Neuronal stem cell (in vitro differentiated cells): ENCODE results near the gene RPS6KA5.

Source experiments
- DNase-seq: peaks from one replicate; pipeline ENCODE4 v3.0.0-alpha.2; 2013; ENCODE audit warnings: low spot score
- H2AFZ ChIP-seq: one replicate; pipeline ENCODE4 v1.6.1; 2013; ENCODE audit warnings: mild to moderate bottlenecking, low read length, inconsistent platforms
- H2AK5ac ChIP-seq: 2 replicates; pipeline ENCODE4 v1.6.1; 2013; ENCODE audit warnings: low read depth, mild to moderate bottlenecking, inconsistent platforms, low read length, moderate library complexity, mixed read lengths
- H2BK120ac ChIP-seq: 2 replicates; pipeline ENCODE4 v1.6.1; 2013; ENCODE audit warnings: low read depth, mild to moderate bottlenecking, inconsistent platforms, low read length, moderate library complexity, mixed read lengths
- H2BK12ac ChIP-seq: one replicate; pipeline ENCODE4 v1.6.1; 2013; ENCODE audit warnings: low read length, inconsistent platforms
- H2BK15ac ChIP-seq: 2 replicates; pipeline ENCODE4 v1.6.1; 2013; ENCODE audit warnings: mild to moderate bottlenecking, low read length, inconsistent platforms, mixed read lengths
- H2BK5ac ChIP-seq: one replicate; pipeline ENCODE4 v1.6.1; 2013; ENCODE audit warnings: inconsistent platforms, mild to moderate bottlenecking, low read length, moderate library complexity
- H3K14ac ChIP-seq: one replicate; pipeline ENCODE4 v1.6.1; 2013; ENCODE audit warnings: low read length, inconsistent platforms
- H3K18ac ChIP-seq: 2 replicates; pipeline ENCODE4 v1.6.1; 2013; ENCODE audit warnings: low read length, inconsistent platforms
- H3K23ac ChIP-seq: 2 replicates; pipeline ENCODE4 v1.6.1; 2013; ENCODE audit warnings: low read depth, mild to moderate bottlenecking, mixed read lengths, low read length, inconsistent platforms; ENCODE audit not compliant: poor library complexity
- H3K27ac ChIP-seq: replicated peaks from 3 replicates; pipeline ENCODE4 v1.5.1; 2013; ENCODE audit warnings: low read length, inconsistent platforms
- H3K27me3 ChIP-seq, 3 experiments: 2 replicates each; pipeline ENCODE4 v1.6.1; 2013; ENCODE audit warnings: low read length in 3 of 3, mild to moderate bottlenecking in 2 of 3, inconsistent platforms in 1 of 3, low read depth in 1 of 3, mixed read lengths in 1 of 3, moderate library complexity in 1 of 3; ENCODE audit not compliant: control insufficient read depth in 3 of 3, insufficient read depth in 3 of 3
- H3K36me3 ChIP-seq, 2 donors: replicated peaks in 1 of 2; 2 replicates each; pipeline ENCODE4 v1.6.1; 2013; ENCODE audit warnings: low read length in 2 of 2; ENCODE audit not compliant: control insufficient read depth in 2 of 2, insufficient read depth in 2 of 2
- H3K4ac ChIP-seq: 2 replicates; pipeline ENCODE4 v1.6.1; 2013; ENCODE audit warnings: inconsistent platforms, mild to moderate bottlenecking, low read length, moderate library complexity
- H3K4me1 ChIP-seq, 2 donors: 1 replicate in 1 of 2; 2 replicates in 1 of 2; pipeline ENCODE4 v1.6.1; 2013; ENCODE audit warnings: low read length in 2 of 2, low read depth in 1 of 2; ENCODE audit not compliant: control insufficient read depth in 2 of 2, insufficient read depth in 1 of 2
- H3K4me2 ChIP-seq: one replicate; pipeline ENCODE4 v1.6.1; 2013; ENCODE audit warnings: mild to moderate bottlenecking, low read length, inconsistent platforms; ENCODE audit not compliant: insufficient read depth, poor library complexity, severe bottlenecking
- H3K4me3 ChIP-seq, 2 donors: 2 replicates each; pipeline ENCODE4 v1.5.1; 2013; ENCODE audit warnings: low read length in 2 of 2, mild to moderate bottlenecking in 2 of 2, inconsistent platforms in 1 of 2, moderate library complexity in 1 of 2
- H3K79me1 ChIP-seq: one replicate; pipeline ENCODE4 v1.6.1; 2013; ENCODE audit warnings: low read depth, mild to moderate bottlenecking, inconsistent platforms, low read length, moderate library complexity
- H3K9ac ChIP-seq: one replicate; pipeline ENCODE4 v1.6.1; 2013; ENCODE audit warnings: mild to moderate bottlenecking, low read depth, low read length, inconsistent platforms; ENCODE audit not compliant: poor library complexity
- H3K9me3 ChIP-seq, 2 donors: replicated peaks in 1 of 2; 2 replicates each; pipeline versions ENCODE3 to v1.6.1; 2013; ENCODE audit warnings: low read length in 2 of 2, mild to moderate bottlenecking in 2 of 2, inconsistent platforms in 1 of 2, low read depth in 1 of 2, mixed read lengths in 1 of 2, moderate library complexity in 1 of 2; ENCODE audit not compliant: control insufficient read depth in 2 of 2, insufficient read depth in 1 of 2
- H4K8ac ChIP-seq: one replicate; pipeline ENCODE4 v1.6.1; 2013; ENCODE audit warnings: low read depth, mild to moderate bottlenecking, inconsistent platforms, low read length, moderate library complexity
- H4K91ac ChIP-seq: one replicate; pipeline ENCODE4 v1.6.1; 2013; ENCODE audit warnings: low read length, low read depth, mild to moderate bottlenecking, inconsistent platforms; ENCODE audit not compliant: poor library complexity
- WGBS, 2 donors: extraction: QIAGEN DNeasy Blood & Tissue Kit; methylation state at CpG; one replicate each; pipeline ENCODE4 v1.1.7; 2013; ENCODE audit warnings: missing lambda C conversion rate in 2 of 2, mixed read lengths in 1 of 2; ENCODE audit not compliant: insufficient read length in 2 of 2, insufficient replicate concordance in 1 of 2; ENCODE audit errors: extremely low coverage in 2 of 2; 5-methylcytosine and 5-hydroxymethylcytosine counted together

Gene RPS6KA5

DNA sequence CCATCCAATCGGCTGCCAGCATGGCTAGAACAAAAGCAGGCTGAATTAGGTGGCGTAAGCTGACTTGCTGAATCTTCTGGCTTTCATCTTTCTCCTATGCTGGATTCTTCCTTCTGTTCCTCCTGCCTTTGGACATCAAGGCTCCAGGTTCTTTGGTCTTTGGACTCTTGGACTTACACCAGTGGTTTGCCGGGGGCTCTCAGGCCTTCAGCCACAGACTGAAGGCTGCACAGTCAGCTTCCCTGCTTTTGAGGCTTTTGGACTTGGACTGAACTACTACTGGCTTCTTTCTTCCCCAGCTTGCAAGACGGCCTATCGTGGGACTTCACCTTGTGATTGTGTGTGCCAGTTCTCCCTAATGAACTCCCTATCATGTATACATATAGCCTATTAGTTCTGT lies 42.0 kb downstream of the RPS6KA5 start:
- no peak overlapping the region for H2AFZ ChIP-seq
- no peak overlapping the region for H4K91ac ChIP-seq
- H4K8ac ChIP-seq = no peak overlapping the region
- H3K9ac ChIP-seq = no peak overlapping the region
- WGBS, 2 donors = no CpG with 5 or more reads among the region's 5 CpGs
- no peaks in the 10 kb centered on the region for H3K9me3 ChIP-seq
- no peak overlapping the region for H2AK5ac ChIP-seq
- H3K14ac ChIP-seq = no peak overlapping the region
- H3K79me1 ChIP-seq = no peaks in the 10 kb centered on the region
- no peaks in the 10 kb centered on the region for H3K4me1 ChIP-seq
- H2BK12ac ChIP-seq = no peak overlapping the region
- no peak overlapping the region for H3K4me2 ChIP-seq
- no peak overlapping the region for H2BK15ac ChIP-seq
- no peak overlapping the region for H3K27ac ChIP-seq
- no peak overlapping the region for H2BK5ac ChIP-seq
- H3K27me3 ChIP-seq = no peaks in the 10 kb centered on the region
- H3K4ac ChIP-seq = no peak overlapping the region
- H3K18ac ChIP-seq = no peak overlapping the region
- H2BK120ac ChIP-seq = no peak overlapping the region
- H3K4me3 ChIP-seq = no peak overlapping the region
- no peak for DNase-seq
- H3K23ac ChIP-seq = no peak overlapping the region
- no peaks in the 10 kb centered on the region for H3K36me3 ChIP-seq

DNA sequence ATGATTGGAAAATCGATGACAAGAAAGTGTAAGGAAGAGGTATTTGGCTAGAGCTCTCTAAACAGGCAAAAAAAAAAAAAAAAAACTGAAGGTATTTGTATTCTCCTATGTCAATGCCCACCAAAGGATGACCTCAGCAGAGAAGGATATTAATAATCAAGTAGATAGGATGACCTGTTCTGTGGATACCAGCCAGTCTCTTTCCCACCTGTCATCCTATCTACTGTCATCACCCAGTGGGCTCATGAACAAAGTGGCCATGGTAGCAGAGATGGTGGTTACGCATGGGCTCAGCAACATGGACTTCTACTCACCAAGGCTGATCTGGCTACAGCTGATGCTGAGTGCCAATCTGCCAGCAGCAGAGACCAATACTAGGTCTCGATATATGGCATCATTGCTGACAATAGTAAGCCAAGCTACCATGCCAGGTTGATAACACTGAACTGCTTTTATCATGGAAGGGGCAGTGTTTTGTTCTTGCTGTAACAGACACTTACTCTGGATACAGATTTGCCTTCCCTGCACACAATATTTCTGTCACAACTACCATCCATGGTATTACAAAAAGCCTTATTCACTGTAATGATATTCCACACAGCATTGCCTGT lies 43.5 kb downstream of the RPS6KA5 start:
- Histone ChIP-seq H3K36me3 (no peaks in the 10 kb centered on the region), H3K9ac (no peak overlapping the region), H4K91ac (no peak overlapping the region), H3K27ac (no peak overlapping the region), H3K14ac (no peak overlapping the region), H2BK120ac (no peak overlapping the region), H2BK5ac (no peak overlapping the region), H3K4me1 (no peaks in the 10 kb centered on the region), H3K27me3 (no peaks in the 10 kb centered on the region), H2AFZ (no peak overlapping the region), H3K4ac (no peak overlapping the region), H2AK5ac (no peak overlapping the region), H2BK12ac (no peak overlapping the region), H2BK15ac (no peak overlapping the region), H3K9me3 (no peaks in the 10 kb centered on the region), H3K23ac (no peak overlapping the region), H4K8ac (no peak overlapping the region), H3K4me2 (no peak overlapping the region), H3K4me3 (no peak overlapping the region), H3K79me1 (no peaks in the 10 kb centered on the region), H3K18ac (no peak overlapping the region)
- no CpG with 5 or more reads among the region's 3 CpGs for WGBS, 2 donors
- DNase-seq = no peak

DNA sequence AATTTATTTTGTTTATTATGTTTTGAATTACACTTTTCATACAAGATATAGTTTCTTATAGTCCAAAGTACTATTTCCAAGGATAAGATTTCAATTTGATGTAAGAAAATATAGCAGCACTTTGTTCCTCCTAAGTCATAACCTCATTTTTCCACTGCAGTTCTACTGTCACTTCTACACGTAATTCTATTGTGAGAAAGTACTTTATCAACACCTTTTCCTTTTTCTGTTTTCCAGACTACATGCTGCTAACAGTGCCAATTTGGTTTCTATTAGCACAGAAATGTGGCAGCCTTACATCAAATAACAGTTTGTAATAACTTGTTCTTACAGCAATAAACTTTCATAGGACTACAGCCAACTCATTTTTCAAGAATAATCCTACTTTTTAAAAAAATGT lies 45.0 kb downstream of the RPS6KA5 start:
- H2BK5ac ChIP-seq = no peak overlapping the region
- H3K27ac ChIP-seq = no peak overlapping the region
- H3K27me3 ChIP-seq = no peaks in the 10 kb centered on the region
- H4K91ac ChIP-seq = no peak overlapping the region
- no peak overlapping the region for H3K4me2 ChIP-seq
- no peak overlapping the region for H4K8ac ChIP-seq
- H2AFZ ChIP-seq = no peak overlapping the region
- DNase-seq = no peak
- no peak overlapping the region for H2AK5ac ChIP-seq
- H3K14ac ChIP-seq = no peak overlapping the region
- H2BK15ac ChIP-seq = no peak overlapping the region
- H3K18ac ChIP-seq = no peak overlapping the region
- no peak overlapping the region for H3K4me3 ChIP-seq
- H3K23ac ChIP-seq = no peak overlapping the region
- no peaks in the 10 kb centered on the region for H3K4me1 ChIP-seq
- H3K9me3 ChIP-seq = no peaks in the 10 kb centered on the region
- no peak overlapping the region for H3K9ac ChIP-seq
- no peaks in the 10 kb centered on the region for H3K79me1 ChIP-seq
- H2BK12ac ChIP-seq = no peak overlapping the region
- WGBS, 2 donors = no CpG with 5 or more reads among the region's 1 CpG
- H3K4ac ChIP-seq = no peak overlapping the region
- H3K36me3 ChIP-seq = no peaks in the 10 kb centered on the region
- H2BK120ac ChIP-seq = no peak overlapping the region

DNA sequence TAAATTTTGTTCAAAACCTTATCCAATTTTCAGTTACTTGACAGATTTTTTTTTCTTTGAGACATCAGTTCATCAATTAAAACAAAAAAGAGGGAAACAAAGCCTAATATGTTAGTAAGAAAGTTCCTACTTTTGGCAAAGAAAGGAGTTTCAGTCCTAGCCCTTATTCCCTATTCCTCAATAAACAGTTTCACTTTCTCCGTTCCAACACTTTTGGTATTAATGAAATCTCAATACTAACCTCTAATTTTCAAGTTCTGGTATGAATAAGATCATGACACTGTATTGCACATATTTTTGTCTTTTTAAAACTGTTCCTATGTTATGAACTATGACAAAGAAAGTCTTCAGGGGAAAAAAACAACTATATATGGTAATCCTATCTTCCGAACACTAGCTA lies 48.4 kb downstream of the RPS6KA5 start:
- no peak overlapping the region for H2BK5ac ChIP-seq
- no peak overlapping the region for H3K14ac ChIP-seq
- H3K9ac ChIP-seq = no peak overlapping the region
- H3K4me1 ChIP-seq = no peaks in the 10 kb centered on the region
- no peak overlapping the region for H2AK5ac ChIP-seq
- DNase-seq = no peak
- no peak overlapping the region for H3K4ac ChIP-seq
- no CpG with 5 or more reads among the region's 2 CpGs for WGBS, 2 donors
- H2AFZ ChIP-seq = no peak overlapping the region
- no peak overlapping the region for H3K18ac ChIP-seq
- no peaks in the 10 kb centered on the region for H3K27me3 ChIP-seq
- no peak overlapping the region for H2BK120ac ChIP-seq
- no peak overlapping the region for H3K4me2 ChIP-seq
- H3K27ac ChIP-seq = no peak overlapping the region
- H3K23ac ChIP-seq = no peak overlapping the region
- H3K4me3 ChIP-seq = no peak overlapping the region
- H2BK15ac ChIP-seq = no peak overlapping the region
- no peaks in the 10 kb centered on the region for H3K79me1 ChIP-seq
- no peaks in the 10 kb centered on the region for H3K9me3 ChIP-seq
- no peak overlapping the region for H4K91ac ChIP-seq
- no peak overlapping the region for H2BK12ac ChIP-seq
- no peak overlapping the region for H4K8ac ChIP-seq
- no peaks in the 10 kb centered on the region for H3K36me3 ChIP-seq
